Measurements from ENCODE around the gene ANO2. TPM values are rescaled to one million over a fixed set of nuclear protein-coding genes. Genes with fewer than 3 reads are reported as not detected.

Gene ANO2
- total RNA-seq, 2 donors from 2014 or later = 6.7 to 18.5 TPM

DNA sequence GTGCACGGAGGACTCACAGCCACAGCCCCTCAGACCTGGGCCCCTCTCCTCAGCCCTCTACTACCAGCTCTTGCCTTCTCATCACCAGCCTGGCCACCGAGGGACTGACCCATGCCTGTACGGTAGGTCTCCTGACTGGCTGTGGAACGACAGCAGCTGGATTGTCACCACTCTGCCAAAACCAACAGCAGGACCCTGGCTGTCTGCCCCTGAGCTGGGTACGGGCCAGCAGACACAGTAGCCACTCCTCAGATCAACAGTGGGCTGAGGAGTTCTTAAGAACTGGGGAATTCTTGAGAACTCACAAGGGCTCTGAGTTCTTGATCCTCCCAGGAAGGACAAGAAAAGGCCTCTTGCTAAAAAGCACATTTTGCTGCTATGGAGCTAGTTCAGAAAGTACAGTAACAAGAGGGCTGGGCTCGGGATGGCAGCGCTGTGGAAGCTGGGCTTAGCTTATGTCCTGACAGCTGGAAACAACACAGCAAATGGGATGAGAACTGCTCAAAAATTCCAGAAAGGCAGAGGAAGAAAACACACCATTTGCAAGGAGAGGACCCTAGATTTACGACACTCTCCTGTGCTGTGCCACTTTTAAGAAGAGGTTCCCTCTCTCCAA is 176.4 kb downstream of the ANO2 start:
- Histone ChIP-seq H3K27me3 (replicated peaks; ENCODE audit: insufficient read depth) (no peaks in the 10 kb centered on the region), H3K9me3 (no peaks in the 10 kb centered on the region)

DNA sequence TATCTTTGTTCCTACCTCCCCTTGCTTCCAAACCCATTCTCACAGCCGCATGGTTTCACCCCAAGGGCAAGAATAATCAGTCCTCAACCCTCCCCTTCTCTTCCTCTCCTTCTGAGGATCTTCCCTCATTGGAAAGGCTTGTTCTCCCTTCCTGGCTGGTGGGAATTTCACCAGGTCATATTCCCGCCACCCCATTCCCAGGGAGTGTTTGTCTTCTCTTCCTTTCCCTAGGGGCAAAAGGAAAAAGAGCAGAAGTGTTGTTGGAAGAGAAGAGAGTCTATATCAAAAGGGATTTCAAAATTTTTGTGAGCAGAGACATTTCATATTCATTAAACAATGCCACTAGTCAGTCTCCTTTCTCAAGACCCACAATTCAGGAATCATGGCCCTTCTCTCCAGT is 176.9 kb downstream of the ANO2 start:
- Histone ChIP-seq H3K36me3 (no peaks in the 10 kb centered on the region), H3K4me1 (ENCODE audit: control insufficient read depth in 1 of 2, low read depth in 2 of 2) (peaks cover 0 to 18% of the 10 kb centered on the region in 2 donors), H3K9me3 (no peaks in the 10 kb centered on the region), H3K4me3 (no peak overlapping the region), H3K27ac (no peak overlapping the region), H3K27me3 (replicated peaks; ENCODE audit: insufficient read depth) (no peaks in the 10 kb centered on the region)
- TF ChIP-seq, protein P1, sequence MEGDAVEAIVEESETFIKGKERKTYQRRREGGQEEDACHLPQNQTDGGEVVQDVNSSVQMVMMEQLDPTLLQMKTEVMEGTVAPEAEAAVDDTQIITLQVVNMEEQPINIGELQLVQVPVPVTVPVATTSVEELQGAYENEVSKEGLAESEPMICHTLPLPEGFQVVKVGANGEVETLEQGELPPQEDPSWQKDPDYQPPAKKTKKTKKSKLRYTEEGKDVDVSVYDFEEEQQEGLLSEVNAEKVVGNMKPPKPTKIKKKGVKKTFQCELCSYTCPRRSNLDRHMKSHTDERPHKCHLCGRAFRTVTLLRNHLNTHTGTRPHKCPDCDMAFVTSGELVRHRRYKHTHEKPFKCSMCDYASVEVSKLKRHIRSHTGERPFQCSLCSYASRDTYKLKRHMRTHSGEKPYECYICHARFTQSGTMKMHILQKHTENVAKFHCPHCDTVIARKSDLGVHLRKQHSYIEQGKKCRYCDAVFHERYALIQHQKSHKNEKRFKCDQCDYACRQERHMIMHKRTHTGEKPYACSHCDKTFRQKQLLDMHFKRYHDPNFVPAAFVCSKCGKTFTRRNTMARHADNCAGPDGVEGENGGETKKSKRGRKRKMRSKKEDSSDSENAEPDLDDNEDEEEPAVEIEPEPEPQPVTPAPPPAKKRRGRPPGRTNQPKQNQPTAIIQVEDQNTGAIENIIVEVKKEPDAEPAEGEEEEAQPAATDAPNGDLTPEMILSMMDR (IDR thresholded peaks at IDR 0.05) = no peak
- no peak for DNase-seq (ENCODE audit: low spot score)
- no peak for ATAC-seq (ENCODE audit: insufficient number of reproducible peaks, low FRiP score, low read depth)

More for the DNA sequence above, 176.4 kb downstream of the ANO2 start:
- TF ChIP-seq, protein P1 (IDR thresholded peaks at IDR 0.05) = no peak
- ATAC-seq (ENCODE audit: insufficient number of reproducible peaks, low FRiP score, low read depth) (no peak), DNase-seq (ENCODE audit: low spot score) (peak; percentile 15)
- Histone ChIP-seq H3K4me1 (ENCODE audit: control insufficient read depth in 1 of 2, low read depth in 2 of 2) (peaks cover 0 to 18% of the 10 kb centered on the region in 2 donors), H3K27ac (no peak overlapping the region), H3K36me3 (no peaks in the 10 kb centered on the region), H3K4me3 (no peak overlapping the region)

DNA sequence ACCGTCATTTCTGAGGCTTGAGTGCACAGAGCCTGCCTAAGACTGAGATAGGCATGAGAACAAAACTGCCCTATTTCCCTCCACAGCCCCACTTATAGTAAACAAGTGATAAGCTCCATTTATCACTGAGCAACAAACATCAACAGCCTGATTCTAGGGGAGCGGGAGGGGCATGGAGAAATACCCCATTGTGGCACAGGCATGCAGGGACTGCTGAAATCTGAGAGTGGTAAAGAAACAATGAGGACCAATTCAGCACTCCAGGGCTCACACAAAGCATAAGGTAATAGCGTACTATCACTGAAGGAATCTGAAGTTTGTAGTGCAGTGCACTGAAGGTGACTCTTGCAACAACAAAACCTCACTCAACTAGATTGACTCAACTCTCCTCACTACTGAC is 186.7 kb downstream of the ANO2 start:
- no peak for DNase-seq (ENCODE audit: low spot score)
- Histone ChIP-seq H3K9me3 (no peaks in the 10 kb centered on the region), H3K4me3 (no peak overlapping the region), H3K27ac (no peak overlapping the region), H3K36me3 (no peaks in the 10 kb centered on the region), H3K27me3 (replicated peaks; ENCODE audit: insufficient read depth) (no peaks in the 10 kb centered on the region), H3K4me1 (ENCODE audit: control insufficient read depth in 1 of 2, low read depth in 2 of 2) (no peaks in the 10 kb centered on the region)
- ATAC-seq (ENCODE audit: insufficient number of reproducible peaks, low FRiP score, low read depth) = no peak
- TF ChIP-seq, protein P1 (IDR thresholded peaks at IDR 0.05) = no peak

DNA sequence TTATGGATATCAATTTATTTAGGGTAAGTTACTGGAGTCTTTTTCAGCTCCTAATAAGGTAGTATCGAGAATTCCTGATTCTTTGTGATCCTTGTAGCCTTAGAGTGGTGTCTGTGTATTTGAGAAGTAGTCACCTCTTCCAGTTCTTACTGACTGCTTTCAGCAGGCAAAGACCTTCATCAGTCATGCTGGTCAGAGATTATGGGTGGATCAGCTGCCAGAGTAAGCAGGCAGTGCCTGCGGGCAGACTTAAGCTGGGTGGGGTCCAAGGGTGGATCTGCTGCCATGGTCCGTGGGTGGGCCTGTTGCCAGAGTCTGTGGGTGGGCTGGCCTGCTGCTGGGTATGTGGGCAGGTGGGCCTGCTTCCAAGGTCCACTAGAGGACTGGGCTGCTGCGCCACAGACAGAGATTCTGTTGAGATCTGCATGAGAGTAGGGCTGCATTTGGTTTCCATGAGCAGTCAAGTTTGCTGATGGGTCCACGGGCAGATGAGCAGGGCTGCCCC is 188.7 kb downstream of the ANO2 start:
- Histone ChIP-seq H3K9me3 (no peaks in the 10 kb centered on the region), H3K36me3 (no peaks in the 10 kb centered on the region), H3K4me1 (ENCODE audit: control insufficient read depth in 1 of 2, low read depth in 2 of 2) (no peaks in the 10 kb centered on the region), H3K27ac (no peak overlapping the region), H3K27me3 (replicated peaks; ENCODE audit: insufficient read depth) (no peaks in the 10 kb centered on the region), H3K4me3 (no peak overlapping the region)
- TF ChIP-seq, protein P1 (IDR thresholded peaks at IDR 0.05) = no peak
- DNase-seq (ENCODE audit: low spot score) = no peak
- ATAC-seq (ENCODE audit: insufficient number of reproducible peaks, low FRiP score, low read depth) = no peak

DNA sequence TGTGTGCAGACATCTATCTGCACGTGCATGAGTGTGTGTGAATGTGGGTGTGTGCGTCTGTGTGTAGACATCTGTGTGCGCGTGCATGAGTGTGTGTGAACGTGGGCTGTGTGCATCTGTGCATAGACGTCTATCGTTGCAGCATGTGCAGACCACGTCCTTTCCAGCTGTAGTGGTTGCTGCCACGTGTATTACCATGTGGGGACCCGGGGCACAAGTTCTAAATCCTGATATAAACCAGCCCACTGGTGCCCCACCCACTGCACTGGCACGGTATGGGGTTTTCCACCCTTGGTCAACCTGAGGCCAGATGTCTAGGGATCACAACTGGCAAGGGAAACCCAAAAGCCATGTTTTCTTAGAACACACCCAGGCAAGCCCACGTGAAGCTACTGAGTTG is 197.0 kb downstream of the ANO2 start:
- Histone ChIP-seq H3K9me3 (no peaks in the 10 kb centered on the region), H3K27me3 (replicated peaks; ENCODE audit: insufficient read depth) (no peaks in the 10 kb centered on the region), H3K4me1 (ENCODE audit: control insufficient read depth in 1 of 2, low read depth in 2 of 2) (no peaks in the 10 kb centered on the region), H3K36me3 (no peaks in the 10 kb centered on the region), H3K27ac (no peak overlapping the region), H3K4me3 (no peak overlapping the region)
- ATAC-seq (ENCODE audit: insufficient number of reproducible peaks, low FRiP score, low read depth) (no peak), DNase-seq (ENCODE audit: low spot score) (no peak)
- TF ChIP-seq, protein P1 (IDR thresholded peaks at IDR 0.05) = no peak

Data from thoracic aorta (tissue), 2 donors.